Mesodermal cell (in vitro differentiated cells): ENCODE data around the gene VCPKMT.

Source experiments
- H3K27ac ChIP-seq: 2 replicates; pipeline ENCODE4 v1.7.0; 2013; ENCODE audit warnings: mild to moderate bottlenecking, low read depth, low read length, moderate library complexity; ENCODE audit not compliant: severe bottlenecking
- H3K36me3 ChIP-seq: 2 replicates; pipeline ENCODE4 v1.7.1; 2013; ENCODE audit warnings: mild to moderate bottlenecking, low read length, moderate library complexity; ENCODE audit not compliant: control insufficient read depth, insufficient read depth
- H3K4me1 ChIP-seq: one replicate; pipeline ENCODE4 v1.7.1; 2013; ENCODE audit warnings: mild to moderate bottlenecking, low read length; ENCODE audit not compliant: insufficient read depth, control insufficient read depth, poor library complexity, severe bottlenecking
- H3K4me3 ChIP-seq: 2 replicates; pipeline ENCODE4 v1.7.0; 2013; ENCODE audit warnings: low read length, control low read depth, mild to moderate bottlenecking; ENCODE audit not compliant: insufficient read depth, poor library complexity, severe bottlenecking; ENCODE audit errors: extremely low read depth
- H3K9me3 ChIP-seq: 2 replicates; pipeline ENCODE4 v1.7.1; 2013; ENCODE audit warnings: mild to moderate bottlenecking, low read length, moderate library complexity; ENCODE audit not compliant: control insufficient read depth
- WGBS, 2 experiments: methylation state at CpG; one replicate each; pipeline ENCODE4 v1.1.5; 2013; ENCODE audit warnings: missing lambda C conversion rate in 2 of 2; ENCODE audit not compliant: insufficient coverage in 2 of 2; 5-methylcytosine and 5-hydroxymethylcytosine counted together

The VCPKMT gene

GRCh38 chr14:50092006-50092555 lies 24.3 kb downstream of the VCPKMT start:
- Histone ChIP-seq H3K27ac (no peak overlapping the region), H3K4me3 (no peak overlapping the region), H3K9me3 (no peaks in the 10 kb centered on the region), H3K4me1 (peaks cover 7% of the 10 kb centered on the region), H3K36me3 (peaks cover 4% of the 10 kb centered on the region)
- 80 to 97% methylated on average over 3 of the region's 6 CpGs for WGBS, 2 experiments

GRCh38 chr14:50091240-50091913 lies 25.0 kb downstream of the VCPKMT start:
- WGBS, 2 experiments: 86 to 91% methylated on average over 7 of the region's 7 CpGs
- H3K4me3 ChIP-seq: no peak overlapping the region
- peaks cover 4% of the 10 kb centered on the region for H3K36me3 ChIP-seq
- H3K4me1 ChIP-seq: peaks cover 7% of the 10 kb centered on the region
- H3K9me3 ChIP-seq: no peaks in the 10 kb centered on the region
- H3K27ac ChIP-seq: no peak overlapping the region

- Histone ChIP-seq H3K27ac (no peak overlapping the region), H3K9me3 (no peaks in the 10 kb centered on the region)
- 88 to 91% methylated on average over 4 to 5 of the region's 5 CpGs for WGBS, 2 experiments
Observed at GRCh38 chr14:50089208-50089607, 27.2 kb downstream of the VCPKMT start.

GRCh38 chr14:50088731-50089130 lies 27.6 kb downstream of the VCPKMT start:
- Histone ChIP-seq H3K36me3 (no peaks in the 10 kb centered on the region), H3K9me3 (no peaks in the 10 kb centered on the region), H3K4me1 (peaks cover 14% of the 10 kb centered on the region), H3K27ac (no peak overlapping the region), H3K4me3 (no peak overlapping the region)
- WGBS, 2 experiments: 100% methylated on average over 1 of the region's 2 CpGs; no CpG with 5 or more reads in 1 of the 2 experiments

More at GRCh38 chr14:50089208-50089607, 27.2 kb downstream of the VCPKMT start:
- no peaks in the 10 kb centered on the region for H3K36me3 ChIP-seq
- H3K4me3 ChIP-seq: no peak overlapping the region
- H3K4me1 ChIP-seq: peaks cover 14% of the 10 kb centered on the region

GRCh38 chr14:50088117-50088515 lies 28.3 kb downstream of the VCPKMT start:
- no CpG with 5 or more reads among the region's 2 CpGs for WGBS, 2 experiments
- H3K9me3 ChIP-seq: no peaks in the 10 kb centered on the region
- H3K36me3 ChIP-seq: no peaks in the 10 kb centered on the region
- no peak overlapping the region for H3K27ac ChIP-seq
- H3K4me1 ChIP-seq: peaks cover 14% of the 10 kb centered on the region
- no peak overlapping the region for H3K4me3 ChIP-seq

GRCh38 chr14:50087341-50088116 lies 28.8 kb downstream of the VCPKMT start:
- Histone ChIP-seq H3K9me3 (no peaks in the 10 kb centered on the region), H3K4me3 (no peak overlapping the region), H3K27ac (no peak overlapping the region), H3K4me1 (peaks cover 18% of the 10 kb centered on the region), H3K36me3 (no peaks in the 10 kb centered on the region)
- 82 to 86% methylated on average over 1 of the region's 1 CpG for WGBS, 2 experiments

GRCh38 chr14:50086321-50086711 lies 30.1 kb downstream of the VCPKMT start:
- peaks cover 22% of the 10 kb centered on the region for H3K4me1 ChIP-seq
- WGBS, 2 experiments: no CpG with 5 or more reads among the region's 2 CpGs
- H3K4me3 ChIP-seq: no peak overlapping the region
- no peaks in the 10 kb centered on the region for H3K36me3 ChIP-seq
- no peaks in the 10 kb centered on the region for H3K9me3 ChIP-seq
- no peak overlapping the region for H3K27ac ChIP-seq

GRCh38 chr14:50085570-50086320 lies 30.6 kb downstream of the VCPKMT start:
- Histone ChIP-seq H3K36me3 (no peaks in the 10 kb centered on the region), H3K4me3 (no peak overlapping the region), H3K4me1 (peaks cover 22% of the 10 kb centered on the region), H3K9me3 (no peaks in the 10 kb centered on the region), H3K27ac (no peak overlapping the region)
- WGBS, 2 experiments: 90% methylated on average over 6 to 9 of the region's 10 CpGs

- H3K9me3 ChIP-seq: no peaks in the 10 kb centered on the region
- H3K4me3 ChIP-seq: no peak overlapping the region
- no peaks in the 10 kb centered on the region for H3K36me3 ChIP-seq
- WGBS, 2 experiments: 87 to 100% methylated on average over 2 to 3 of the region's 3 CpGs
- H3K4me1 ChIP-seq: peaks cover 22% of the 10 kb centered on the region
- H3K27ac ChIP-seq: no peak overlapping the region
Observed at GRCh38 chr14:50084666-50085065, 31.7 kb downstream of the VCPKMT start.

GRCh38 chr14:50083467-50084337 lies 32.7 kb downstream of the VCPKMT start:
- no peaks in the 10 kb centered on the region for H3K36me3 ChIP-seq
- no peak overlapping the region for H3K27ac ChIP-seq
- 96 to 98% methylated on average over 12 to 15 of the region's 17 CpGs for WGBS, 2 experiments
- peaks cover 22% of the 10 kb centered on the region for H3K4me1 ChIP-seq
- H3K9me3 ChIP-seq: no peaks in the 10 kb centered on the region
- no peak overlapping the region for H3K4me3 ChIP-seq
